HG03097 (cell line): Measurements from ENCODE around the gene CDK19.

Experiments
- ATAC-seq: cut with Tn5 transposase; IDR thresholded peaks from one replicate; pipeline ENCODE4 v1.9.1; 2021; ENCODE audit not compliant: unreplicated experiment, low FRiP score

CDK19 gene

GRCh38 chr6:110560239-110561007, 254.8 kb downstream of the CDK19 start:
- ATAC-seq: no peak
